Anterior cingulate cortex (tissue), 58 donors: ENCODE measurements around the gene GEMIN4.
A peak's percentile ranks its signal among the peaks of the same experiment; 100 is the strongest.
"Not testable (repeated sequence)": the region's sequence is repeated elsewhere in the genome, so short reads cannot be mapped to it uniquely, and the experiment has no call there.

Experiments
- DNase-seq, 58 donors: peaks; one replicate each; lab custom pipeline; 2025; lab: John Stamatoyannopoulos, UW

The GEMIN4 gene

GRCh38 chr17:752002-752619, at the start of gene GEMIN4:
Gene GEMIN4 (minus strand): TSS chr17:752264. CDS start chr17:752142, 122 bp downstream.
- peak; percentile 9 to 94 (median 84) for DNase-seq

GRCh38 chr17:801660-802059, 49.6 kb upstream of the GEMIN4 start:
- DNase-seq = no peak

GRCh38 chr17:800446-801242, 48.6 kb upstream of the GEMIN4 start:
- DNase-seq = no peak

GRCh38 chr17:799261-799660, 47.2 kb upstream of the GEMIN4 start:
- no peak for DNase-seq

- peak in 4 of 58 donors; percentile 19 to 52 (median 25) for DNase-seq
Measured at GRCh38 chr17:798246-798645, 46.2 kb upstream of the GEMIN4 start.

GRCh38 chr17:797236-797840, 45.3 kb upstream of the GEMIN4 start:
- no peak for DNase-seq

- no peak for DNase-seq
Measured at GRCh38 chr17:796609-797008, 44.5 kb upstream of the GEMIN4 start.

- DNase-seq = no peak
Measured at GRCh38 chr17:795721-796120, 43.7 kb upstream of the GEMIN4 start.

GRCh38 chr17:795276-795675, 43.2 kb upstream of the GEMIN4 start:
- DNase-seq = no peak

GRCh38 chr17:794876-795275, 42.8 kb upstream of the GEMIN4 start:
- peak in 57 of 58 donors; percentile 20 to 90 (median 77) for DNase-seq

GRCh38 chr17:792277-792676, 40.2 kb upstream of the GEMIN4 start:
- no peak for DNase-seq

GRCh38 chr17:791829-792228, 39.8 kb upstream of the GEMIN4 start:
- no peak for DNase-seq

GRCh38 chr17:790874-791247, 38.8 kb upstream of the GEMIN4 start:
- DNase-seq = peak in 1 of 58 donors; percentile 32

GRCh38 chr17:789931-790873, 38.1 kb upstream of the GEMIN4 start:
- DNase-seq = peak in 3 of 58 donors; percentile 20 to 38 (median 32)

- DNase-seq = no peak
Measured at GRCh38 chr17:789160-789840, 37.2 kb upstream of the GEMIN4 start.

- DNase-seq = no peak
Measured at GRCh38 chr17:788551-788950, 36.5 kb upstream of the GEMIN4 start.

- DNase-seq = no peak
Measured at GRCh38 chr17:787641-788221, 35.7 kb upstream of the GEMIN4 start.

- not testable (repeated sequence) for DNase-seq
Measured at GRCh38 chr17:785901-786300, 33.8 kb upstream of the GEMIN4 start.

- DNase-seq = no peak
Measured at GRCh38 chr17:784143-784542, 32.1 kb upstream of the GEMIN4 start.
